GM12892 (cell line): ENCODE measurements around the gene MAGEF1.

Experiments used
- POLR2A ChIP-seq: IDR thresholded peaks from 2 replicates; pipeline ENCODE4 v1.6.1; 2011; ENCODE audit warnings: low read depth, low read length, control low read depth
- POLR2AphosphoS5 ChIP-seq: IDR thresholded peaks from 2 replicates; pipeline ENCODE4 v1.6.1; 2011; ENCODE audit warnings: low read depth, low read length, control low read depth
- TAF1 ChIP-seq: IDR thresholded peaks from 2 replicates; pipeline ENCODE4 v1.6.1; 2011; ENCODE audit warnings: low read depth, mild to moderate bottlenecking, control low read depth, low read length, borderline replicate concordance

DNA sequence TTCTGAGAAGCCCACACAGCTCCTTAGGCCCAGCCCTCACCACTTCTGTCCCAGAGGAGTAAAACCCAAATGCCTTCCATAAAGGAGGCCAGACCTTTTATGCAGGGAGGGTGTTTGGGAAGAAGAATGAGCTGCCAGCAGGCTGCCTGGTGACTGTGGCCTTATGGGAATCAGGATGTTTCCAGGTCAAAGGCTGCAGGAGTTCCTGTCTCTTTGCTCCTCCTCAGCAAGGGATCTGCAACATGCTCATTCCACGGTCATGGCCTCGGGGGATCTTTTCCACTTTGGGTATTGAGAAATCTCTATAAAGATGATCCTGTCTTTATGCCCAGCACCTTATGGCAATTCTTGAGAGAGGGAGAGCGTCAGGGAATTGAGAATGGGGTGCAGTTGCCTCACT is 25.2 kb upstream of the MAGEF1 start:
- no peak for TF ChIP-seq POLR2AphosphoS5
- TF ChIP-seq POLR2A: no peak
- TF ChIP-seq TAF1: no peak
